ENCODE data around the gene KIF1C. TPM values are rescaled to one million over a fixed set of nuclear protein-coding genes. Genes with fewer than 3 reads are reported as not detected.
A peak's percentile ranks its signal among the peaks of the same experiment; 100 is the strongest.

Gene KIF1C
- total and polyA plus RNA-seq, 7 experiments from 2014 or later: 3.0 to 46.5 (median 18.7) TPM

- no peak for ATAC-seq
- no peaks in the 10 kb centered on the region for H3K36me3 ChIP-seq (ENCODE audit: control insufficient read depth in 2 of 3, insufficient read depth in 3 of 3, low read length in 3 of 3)
- CTCF ChIA-PET: interaction anchor here (0.7 to 8.9 kb wide), 5 partner anchors 10 to 619 kb away, joined by 3 to 118 read pairs (median 3); no protein-coding TSS in a partner anchor
- POLR2A ChIA-PET: interaction anchor here (1.1 to 4.3 kb wide), 2 partner anchors 15 to 27 kb away, joined by 5 to 18 read pairs; no protein-coding TSS in a partner anchor
- peak overlapping the region in 2 of 9 donors; percentile 41 to 55 for H3K27ac Mint-ChIP-seq
- no peak overlapping the region for H3K27ac ChIP-seq (ENCODE audit: low read depth, low read length)
- no peaks in the 10 kb centered on the region for H3K9me3 ChIP-seq (ENCODE audit: control insufficient read depth in 2 of 3, low read length in 3 of 3)
- H3K27me3 Mint-ChIP-seq: peaks cover 0 to 7% (median 0%) of the 10 kb centered on the region in 5 donors
- peaks cover 0 to 1% (median 0%) of the 10 kb centered on the region in 11 donors for H3K9me3 Mint-ChIP-seq
- intact Hi-C loops (cut with micrococcal nuclease): loop anchor here in 1 of 2 donors (5.0 kb wide), 1 partner anchor 47 kb away; the partner anchor contains the start of gene CAMTA2
- H3K4me3 Mint-ChIP-seq: peak overlapping the region in 1 of 10 donors; percentile 20
- no peak for DNase-seq
- H3K4me3 ChIP-seq (ENCODE audit: low read length): no peak overlapping the region
- peaks cover 0 to 2% (median 0%) of the 10 kb centered on the region in 5 donors for H3K36me3 Mint-ChIP-seq
- no peaks in the 10 kb centered on the region for H3K27me3 ChIP-seq (ENCODE audit: control insufficient read depth in 2 of 2, insufficient read depth in 2 of 2, low read length in 2 of 2)
- H3K4me1 ChIP-seq (ENCODE audit: control insufficient read depth in 2 of 2, insufficient read depth in 2 of 2, low read length in 2 of 2): peaks cover 10 to 17% of the 10 kb centered on the region in 2 donors
- peaks cover 5 to 34% (median 22%) of the 10 kb centered on the region in 7 donors for H3K4me1 Mint-ChIP-seq
Measured at GRCh38 chr17:5034651-5035050, 36.9 kb downstream of the KIF1C start.

- H3K27ac ChIP-seq (ENCODE audit: low read depth, low read length): no peak within 1 kb of the TSS
- H3K9me3 ChIP-seq (ENCODE audit: control insufficient read depth in 2 of 3, low read length in 3 of 3): no peaks in the 10 kb centered on the region
- H3K27me3 ChIP-seq (ENCODE audit: control insufficient read depth in 2 of 2, insufficient read depth in 2 of 2, low read length in 2 of 2): no peaks in the 10 kb centered on the region
- CTCF ChIA-PET: interaction anchor here (0.6 to 8.9 kb wide), 4 partner anchors 9 to 54 kb away, joined by 3 to 118 read pairs (median 6); no protein-coding TSS in a partner anchor
- peaks cover 10 to 16% of the 10 kb centered on the region in 2 donors for H3K4me1 ChIP-seq (ENCODE audit: control insufficient read depth in 2 of 2, insufficient read depth in 2 of 2, low read length in 2 of 2)
- Mint-ChIP-seq H3K9me3 (peaks cover 0 to 4% (median 0%) of the 10 kb centered on the region in 11 donors), H3K27ac (peak within 1 kb of the TSS in 2 of 9 donors; percentile 41 to 55), H3K27me3 (peaks cover 0 to 7% (median 0%) of the 10 kb centered on the region in 5 donors), H3K4me1 (peaks cover 5 to 35% (median 22%) of the 10 kb centered on the region in 7 donors), H3K36me3 (peaks cover 0 to 5% (median 0%) of the 10 kb centered on the region in 5 donors), H3K4me3 (peak within 1 kb of the TSS in 2 of 10 donors; percentile 11 to 20)
- intact Hi-C loops (cut with micrococcal nuclease): no loop called here
- H3K4me3 ChIP-seq (ENCODE audit: low read length): no peak within 1 kb of the TSS
- ATAC-seq (no peak), DNase-seq (no peak)
- H3K36me3 ChIP-seq (ENCODE audit: control insufficient read depth in 2 of 3, insufficient read depth in 3 of 3, low read length in 3 of 3): no peaks in the 10 kb centered on the region
- POLR2A ChIA-PET: interaction anchor here (1.1 kb wide), 1 partner anchor 27 kb away, joined by 5 read pairs; no protein-coding TSS in a partner anchor
Measured at GRCh38 chr17:5035315-5035714, 37.6 kb downstream of the KIF1C start, which contains the start of gene SLC52A1. Gene SLC52A1, minus strand, starts transcription at chr17:5035426. Its CDS starts 820 bp downstream, at chr17:5034606.

- Histone ChIP-seq H3K27ac (ENCODE audit: low read depth, low read length) (peak overlapping the region; percentile 66), H3K9me3 (ENCODE audit: control insufficient read depth in 2 of 3, low read length in 3 of 3) (no peaks in the 10 kb centered on the region), H3K4me1 (ENCODE audit: control insufficient read depth in 2 of 2, insufficient read depth in 2 of 2, low read length in 2 of 2) (peaks cover 18 to 33% of the 10 kb centered on the region in 2 donors), H3K4me3 (ENCODE audit: low read length) (peak overlapping the region; percentile 57), H3K27me3 (ENCODE audit: control insufficient read depth in 2 of 2, insufficient read depth in 2 of 2, low read length in 2 of 2) (no peaks in the 10 kb centered on the region), H3K36me3 (ENCODE audit: control insufficient read depth in 2 of 3, insufficient read depth in 3 of 3, low read length in 3 of 3) (no peaks in the 10 kb centered on the region)
- POLR2A ChIA-PET: interaction anchor here (0.8 to 1.8 kb wide), 6 partner anchors 10 to 377 kb away, joined by 3 to 5 read pairs (median 4); partner anchors contain the start of genes NUP88, RNF167, RPAIN and SLC25A11
- H3K4me1 Mint-ChIP-seq: peaks cover 19 to 60% (median 48%) of the 10 kb centered on the region in 7 donors
- ATAC-seq (peak; percentile 46), DNase-seq (peak in 5 of 9 donors; percentile 20 to 41 (median 37))
- CTCF ChIA-PET: interaction anchor here (0.8 to 1.2 kb wide), 2 partner anchors 21 to 62 kb away, joined by 3 read pairs; no protein-coding TSS in a partner anchor
- H3K27ac Mint-ChIP-seq: peak overlapping the region; percentile 89 to 99 (median 95)
- peak overlapping the region; percentile 83 to 93 (median 89) for H3K4me3 Mint-ChIP-seq
- intact Hi-C loops (cut with micrococcal nuclease): no loop called here
- H3K27me3 Mint-ChIP-seq: peaks cover 0 to 3% (median 0%) of the 10 kb centered on the region in 5 donors
- peaks cover 0 to 30% (median 0%) of the 10 kb centered on the region in 5 donors for H3K36me3 Mint-ChIP-seq
- H3K9me3 Mint-ChIP-seq: peaks cover 0 to 4% (median 0%) of the 10 kb centered on the region in 11 donors
Measured at GRCh38 chr17:5042157-5043022, 44.6 kb downstream of the KIF1C start.

- Mint-ChIP-seq H3K4me3 (peak overlapping the region; percentile 49 to 93 (median 87)), H3K9me3 (peaks cover 0 to 6% (median 0%) of the 10 kb centered on the region in 11 donors), H3K27ac (peak overlapping the region; percentile 40 to 99 (median 89)), H3K27me3 (no peaks in the 10 kb centered on the region), H3K4me1 (peaks cover 19 to 69% (median 59%) of the 10 kb centered on the region in 7 donors), H3K36me3 (peaks cover 0 to 34% (median 0%) of the 10 kb centered on the region in 5 donors)
- DNase-seq: no peak
- intact Hi-C loops (cut with micrococcal nuclease): no loop called here
- H3K4me3 ChIP-seq (ENCODE audit: low read length): no peak overlapping the region
- no peaks in the 10 kb centered on the region for H3K36me3 ChIP-seq (ENCODE audit: control insufficient read depth in 2 of 3, insufficient read depth in 3 of 3, low read length in 3 of 3)
- no peaks in the 10 kb centered on the region for H3K9me3 ChIP-seq (ENCODE audit: control insufficient read depth in 2 of 3, low read length in 3 of 3)
- H3K4me1 ChIP-seq (ENCODE audit: control insufficient read depth in 2 of 2, insufficient read depth in 2 of 2, low read length in 2 of 2): peaks cover 29 to 45% of the 10 kb centered on the region in 2 donors
- no peaks in the 10 kb centered on the region for H3K27me3 ChIP-seq (ENCODE audit: control insufficient read depth in 2 of 2, insufficient read depth in 2 of 2, low read length in 2 of 2)
- no peak for ATAC-seq
- ChIA-PET POLR2A (interaction anchor here (1.5 kb wide), 1 partner anchor 12 kb away, joined by 11 read pairs; no protein-coding TSS in a partner anchor), CTCF (interaction anchor here (4.5 kb wide), 1 partner anchor 13 kb away, joined by 21 read pairs; no protein-coding TSS in a partner anchor)
- H3K27ac ChIP-seq (ENCODE audit: low read depth, low read length): no peak overlapping the region
Measured at GRCh38 chr17:5043524-5043923, 45.8 kb downstream of the KIF1C start.

GRCh38 chr17:5044630-5045029, 46.9 kb downstream of the KIF1C start:
- Mint-ChIP-seq H3K27me3 (no peaks in the 10 kb centered on the region), H3K4me1 (peaks cover 22 to 77% (median 66%) of the 10 kb centered on the region in 7 donors), H3K9me3 (peaks cover 0 to 5% (median 0%) of the 10 kb centered on the region in 11 donors), H3K36me3 (peaks cover 0 to 35% (median 0%) of the 10 kb centered on the region in 5 donors), H3K27ac (peak overlapping the region in 7 of 9 donors; percentile 19 to 99 (median 76)), H3K4me3 (peak overlapping the region in 6 of 10 donors; percentile 3 to 79 (median 60))
- POLR2A ChIA-PET: interaction anchor here (1.5 kb wide), 1 partner anchor 13 kb away, joined by 11 read pairs; no protein-coding TSS in a partner anchor
- no peak overlapping the region for H3K27ac ChIP-seq (ENCODE audit: low read depth, low read length)
- H3K9me3 ChIP-seq (ENCODE audit: control insufficient read depth in 2 of 3, low read length in 3 of 3): no peaks in the 10 kb centered on the region
- no peak for DNase-seq
- intact Hi-C loops (cut with micrococcal nuclease): no loop called here
- no peaks in the 10 kb centered on the region for H3K27me3 ChIP-seq (ENCODE audit: control insufficient read depth in 2 of 2, insufficient read depth in 2 of 2, low read length in 2 of 2)
- CTCF ChIA-PET: interaction anchor here (1.2 to 6.0 kb wide), 3 partner anchors 10 to 16 kb away, joined by 4 to 49 read pairs (median 21); partner anchors contain the start of gene SLC52A1
- peaks cover 37 to 56% of the 10 kb centered on the region in 2 donors for H3K4me1 ChIP-seq (ENCODE audit: control insufficient read depth in 2 of 2, insufficient read depth in 2 of 2, low read length in 2 of 2)
- H3K36me3 ChIP-seq (ENCODE audit: control insufficient read depth in 2 of 3, insufficient read depth in 3 of 3, low read length in 3 of 3): no peaks in the 10 kb centered on the region
- ATAC-seq: no peak
- H3K4me3 ChIP-seq (ENCODE audit: low read length): no peak overlapping the region

- no peak overlapping the region for H3K27ac ChIP-seq (ENCODE audit: low read depth, low read length)
- no peak overlapping the region for H3K4me3 ChIP-seq (ENCODE audit: low read length)
- Mint-ChIP-seq H3K27me3 (no peaks in the 10 kb centered on the region), H3K4me3 (peak overlapping the region in 9 of 10 donors; percentile 26 to 65 (median 57)), H3K4me1 (peaks cover 26 to 83% (median 70%) of the 10 kb centered on the region in 7 donors), H3K36me3 (peaks cover 0 to 35% (median 0%) of the 10 kb centered on the region in 5 donors), H3K27ac (peak overlapping the region; percentile 58 to 99 (median 83)), H3K9me3 (peaks cover 0 to 1% (median 0%) of the 10 kb centered on the region in 11 donors)
- no peaks in the 10 kb centered on the region for H3K36me3 ChIP-seq (ENCODE audit: control insufficient read depth in 2 of 3, insufficient read depth in 3 of 3, low read length in 3 of 3)
- H3K4me1 ChIP-seq (ENCODE audit: control insufficient read depth in 2 of 2, insufficient read depth in 2 of 2, low read length in 2 of 2): peaks cover 45 to 61% of the 10 kb centered on the region in 2 donors
- ATAC-seq: no peak
- ChIA-PET POLR2A (interaction anchor here (0.6 to 1.0 kb wide), 6 partner anchors 14 to 469 kb away, joined by 3 to 4 read pairs (median 3); no protein-coding TSS in a partner anchor), CTCF (interaction anchor here (1.2 to 6.0 kb wide), 4 partner anchors 11 to 15 kb away, joined by 3 to 49 read pairs (median 12); partner anchors contain the start of gene SLC52A1)
- peak in 3 of 9 donors; percentile 14 to 23 (median 18) for DNase-seq
- intact Hi-C loops (cut with micrococcal nuclease): no loop called here
- H3K27me3 ChIP-seq (ENCODE audit: control insufficient read depth in 2 of 2, insufficient read depth in 2 of 2, low read length in 2 of 2): no peaks in the 10 kb centered on the region
- no peaks in the 10 kb centered on the region for H3K9me3 ChIP-seq (ENCODE audit: control insufficient read depth in 2 of 3, low read length in 3 of 3)
Measured at GRCh38 chr17:5045496-5045895, 47.7 kb downstream of the KIF1C start.
